Measurements from ENCODE around the gene TBC1D14.
"Not testable (repeated sequence)": the region's sequence is repeated elsewhere in the genome, so short reads cannot be mapped to it uniquely, and the experiment has no call there.

TBC1D14 gene

GRCh38 chr4:7070729-7071511, 161.3 kb downstream of the TBC1D14 start:
- peak; percentile 28 to 45 for DNase-seq

GRCh38 chr4:7073059-7073458, 163.4 kb downstream of the TBC1D14 start:
- no peak for DNase-seq

- DNase-seq: peak; percentile 18 to 30
Measured at GRCh38 chr4:7073526-7074390, 164.1 kb downstream of the TBC1D14 start.

- no peak for DNase-seq
Measured at GRCh38 chr4:7074426-7074825, 164.8 kb downstream of the TBC1D14 start.

- no peak for DNase-seq
Measured at GRCh38 chr4:7075962-7076695, 166.5 kb downstream of the TBC1D14 start.

- DNase-seq: no peak
Measured at GRCh38 chr4:7076696-7077082, 167.1 kb downstream of the TBC1D14 start.

- no peak for DNase-seq
Measured at GRCh38 chr4:7077371-7077770, 167.7 kb downstream of the TBC1D14 start.

- no peak for DNase-seq
Measured at GRCh38 chr4:7078025-7078424, 168.4 kb downstream of the TBC1D14 start.

GRCh38 chr4:7079483-7079882, 169.9 kb downstream of the TBC1D14 start:
- not testable (repeated sequence) for DNase-seq

- DNase-seq: not testable (repeated sequence)
Measured at GRCh38 chr4:7079909-7080308, 170.3 kb downstream of the TBC1D14 start.
